ENCODE measurements around the gene ENSA. TPM values are rescaled to one million over a fixed set of nuclear protein-coding genes. Genes with fewer than 3 reads are reported as not detected.

The ENSA gene
- total RNA-seq, 4 donors from 2014 or later, result 110 to 212 (median 141) TPM

DNA sequence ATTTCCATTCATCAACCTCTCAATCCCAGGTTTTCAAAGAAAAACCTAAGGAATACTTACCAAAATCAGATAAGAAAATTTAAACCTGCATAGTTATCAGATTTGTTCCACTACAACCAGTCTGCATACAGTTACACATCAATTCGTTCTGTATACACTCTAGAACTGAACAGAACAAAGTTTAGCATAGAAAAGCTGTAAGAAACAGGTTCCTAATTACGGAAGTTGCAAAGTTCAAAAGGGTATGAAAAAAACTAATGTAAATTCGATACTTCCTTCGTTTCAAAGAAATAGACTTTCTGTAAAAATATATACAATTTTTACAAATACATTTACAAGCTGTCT lies 53.1 kb downstream of the ENSA start:
- DNase-seq (ENCODE audit: extremely low spot score), result no peak
- Histone ChIP-seq H3K9me3 (no peaks in the 10 kb centered on the region), H3K4me3 (peak overlapping the region; percentile 64 to 100 (median 88)), H3K27me3 (no peaks in the 10 kb centered on the region), H3K27ac (replicated peaks in 1 of 4) (peak overlapping the region; percentile 93 to 100 (median 98)), H3K36me3 (peaks cover 44 to 77% (median 60%) of the 10 kb centered on the region in 4 donors), H3K4me1 (peaks cover 40 to 62% (median 56%) of the 10 kb centered on the region in 4 donors)
- intact Hi-C loops (cut with DNase I), result loop anchor here (5.0 kb wide), 1 partner anchor 46 kb away; no protein-coding TSS in a partner anchor
- 2% methylated on average over 4 of the region's 4 CpGs for WGBS
- TF ChIP-seq EP300 (IDR thresholded peaks at IDR 0.05) (no peak), POLR2AphosphoS5 (IDR thresholded peaks at IDR 0.05) (no peak), POLR2A (IDR thresholded peaks at IDR 0.05; ENCODE audit: low read depth) (no peak)
- TF ChIP-seq, protein P1, sequence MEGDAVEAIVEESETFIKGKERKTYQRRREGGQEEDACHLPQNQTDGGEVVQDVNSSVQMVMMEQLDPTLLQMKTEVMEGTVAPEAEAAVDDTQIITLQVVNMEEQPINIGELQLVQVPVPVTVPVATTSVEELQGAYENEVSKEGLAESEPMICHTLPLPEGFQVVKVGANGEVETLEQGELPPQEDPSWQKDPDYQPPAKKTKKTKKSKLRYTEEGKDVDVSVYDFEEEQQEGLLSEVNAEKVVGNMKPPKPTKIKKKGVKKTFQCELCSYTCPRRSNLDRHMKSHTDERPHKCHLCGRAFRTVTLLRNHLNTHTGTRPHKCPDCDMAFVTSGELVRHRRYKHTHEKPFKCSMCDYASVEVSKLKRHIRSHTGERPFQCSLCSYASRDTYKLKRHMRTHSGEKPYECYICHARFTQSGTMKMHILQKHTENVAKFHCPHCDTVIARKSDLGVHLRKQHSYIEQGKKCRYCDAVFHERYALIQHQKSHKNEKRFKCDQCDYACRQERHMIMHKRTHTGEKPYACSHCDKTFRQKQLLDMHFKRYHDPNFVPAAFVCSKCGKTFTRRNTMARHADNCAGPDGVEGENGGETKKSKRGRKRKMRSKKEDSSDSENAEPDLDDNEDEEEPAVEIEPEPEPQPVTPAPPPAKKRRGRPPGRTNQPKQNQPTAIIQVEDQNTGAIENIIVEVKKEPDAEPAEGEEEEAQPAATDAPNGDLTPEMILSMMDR (IDR thresholded peaks at IDR 0.05), result no peak

DNA sequence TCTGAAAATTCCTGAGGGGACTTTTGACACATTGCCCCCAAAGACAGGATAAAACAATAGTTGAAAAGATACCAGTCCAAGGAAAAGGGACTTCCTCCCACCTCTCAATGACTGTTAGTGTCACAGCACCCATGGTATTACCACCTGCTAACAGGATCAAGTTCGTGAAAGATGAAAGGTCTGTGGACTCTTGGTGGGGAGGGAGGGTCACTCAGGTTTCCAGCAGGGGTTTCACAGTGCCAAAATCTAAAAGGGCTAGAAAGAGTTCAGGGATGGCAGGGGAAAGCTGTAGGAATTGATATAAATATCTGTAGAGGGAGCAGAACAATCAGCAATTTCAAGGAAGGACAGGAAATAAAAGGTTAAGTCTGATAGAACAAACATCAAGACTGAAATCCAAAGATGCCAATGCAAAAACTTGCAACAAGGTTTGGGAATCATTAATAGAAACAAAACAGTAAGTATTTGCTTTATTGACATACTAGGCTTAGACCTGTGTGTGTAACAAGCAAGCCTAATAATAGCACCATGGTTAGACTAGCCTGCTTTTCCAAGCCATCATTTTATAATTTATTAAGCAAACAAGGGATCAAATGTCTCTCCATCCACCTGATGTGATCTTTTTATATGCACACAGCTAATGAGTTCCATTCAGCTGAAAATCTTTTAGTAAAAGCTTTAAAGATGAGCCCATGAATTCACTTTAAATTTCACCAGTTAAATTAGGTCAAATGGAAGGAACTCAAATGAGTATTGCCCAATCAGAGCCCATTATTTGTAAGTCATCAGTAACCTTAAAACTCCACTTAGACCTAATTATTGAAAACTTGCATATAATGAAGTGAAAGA lies 53.7 kb downstream of the ENSA start:
- WGBS, result 12% methylated on average over 1 of the region's 1 CpG
- no peaks in the 10 kb centered on the region for H3K9me3 ChIP-seq
- TF ChIP-seq, protein P1 (IDR thresholded peaks at IDR 0.05), result no peak
- no peak for TF ChIP-seq POLR2A (IDR thresholded peaks at IDR 0.05; ENCODE audit: low read depth)
- no peak for TF ChIP-seq EP300 (IDR thresholded peaks at IDR 0.05)
- peak in 1 of 2 donors; percentile 54 for TF ChIP-seq POLR2AphosphoS5 (IDR thresholded peaks at IDR 0.05)
- DNase-seq (ENCODE audit: extremely low spot score), result no peak
- H3K36me3 ChIP-seq, result peaks cover 44 to 83% (median 64%) of the 10 kb centered on the region in 4 donors
- H3K27me3 ChIP-seq, result no peaks in the 10 kb centered on the region
- intact Hi-C loops (cut with DNase I), result loop anchor here (5.0 kb wide), 1 partner anchor 47 kb away; no protein-coding TSS in a partner anchor
- H3K4me3 ChIP-seq, result peak overlapping the region; percentile 64 to 100 (median 88)
- H3K4me1 ChIP-seq, result peaks cover 46 to 62% (median 60%) of the 10 kb centered on the region in 4 donors
- peak overlapping the region; percentile 93 to 100 (median 98) for H3K27ac ChIP-seq (replicated peaks in 1 of 4)

DNA sequence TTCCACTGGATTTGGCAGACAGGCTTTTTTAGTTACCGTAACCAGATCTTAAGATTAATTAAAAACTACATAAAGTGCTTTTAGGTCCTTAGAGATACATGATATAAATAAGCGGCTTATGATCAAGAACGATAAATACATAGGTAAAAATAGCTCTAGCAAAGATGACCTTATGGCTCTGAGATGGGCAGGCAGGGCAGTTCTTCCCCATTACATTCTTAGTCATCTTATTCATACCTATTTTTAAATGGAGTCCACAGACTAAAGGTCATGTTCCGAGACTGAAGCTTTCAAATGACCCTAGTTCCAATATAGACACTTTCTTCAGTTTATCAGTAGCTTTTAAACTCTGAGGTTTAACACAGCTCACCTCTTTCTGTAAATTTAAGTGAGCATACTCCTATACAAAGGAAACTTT lies 54.3 kb downstream of the ENSA start:
- H3K36me3 ChIP-seq, result peaks cover 44 to 89% (median 64%) of the 10 kb centered on the region in 4 donors
- peaks cover 48 to 63% (median 60%) of the 10 kb centered on the region in 4 donors for H3K4me1 ChIP-seq
- no peak for TF ChIP-seq EP300 (IDR thresholded peaks at IDR 0.05)
- TF ChIP-seq, protein P1 (IDR thresholded peaks at IDR 0.05), result no peak
- TF ChIP-seq POLR2AphosphoS5 (IDR thresholded peaks at IDR 0.05), result no peak
- TF ChIP-seq POLR2A (IDR thresholded peaks at IDR 0.05; ENCODE audit: low read depth), result no peak
- H3K27me3 ChIP-seq, result no peaks in the 10 kb centered on the region
- H3K9me3 ChIP-seq, result no peaks in the 10 kb centered on the region
- DNase-seq (ENCODE audit: extremely low spot score), result no peak
- peak overlapping the region; percentile 93 to 100 (median 98) for H3K27ac ChIP-seq (replicated peaks in 1 of 4)
- intact Hi-C loops (cut with DNase I), result loop anchor here (5.0 kb wide), 1 partner anchor 47 kb away; no protein-coding TSS in a partner anchor
- H3K4me3 ChIP-seq, result peak overlapping the region; percentile 64 to 100 (median 88)
- WGBS, result 29% methylated on average over 4 of the region's 4 CpGs

DNA sequence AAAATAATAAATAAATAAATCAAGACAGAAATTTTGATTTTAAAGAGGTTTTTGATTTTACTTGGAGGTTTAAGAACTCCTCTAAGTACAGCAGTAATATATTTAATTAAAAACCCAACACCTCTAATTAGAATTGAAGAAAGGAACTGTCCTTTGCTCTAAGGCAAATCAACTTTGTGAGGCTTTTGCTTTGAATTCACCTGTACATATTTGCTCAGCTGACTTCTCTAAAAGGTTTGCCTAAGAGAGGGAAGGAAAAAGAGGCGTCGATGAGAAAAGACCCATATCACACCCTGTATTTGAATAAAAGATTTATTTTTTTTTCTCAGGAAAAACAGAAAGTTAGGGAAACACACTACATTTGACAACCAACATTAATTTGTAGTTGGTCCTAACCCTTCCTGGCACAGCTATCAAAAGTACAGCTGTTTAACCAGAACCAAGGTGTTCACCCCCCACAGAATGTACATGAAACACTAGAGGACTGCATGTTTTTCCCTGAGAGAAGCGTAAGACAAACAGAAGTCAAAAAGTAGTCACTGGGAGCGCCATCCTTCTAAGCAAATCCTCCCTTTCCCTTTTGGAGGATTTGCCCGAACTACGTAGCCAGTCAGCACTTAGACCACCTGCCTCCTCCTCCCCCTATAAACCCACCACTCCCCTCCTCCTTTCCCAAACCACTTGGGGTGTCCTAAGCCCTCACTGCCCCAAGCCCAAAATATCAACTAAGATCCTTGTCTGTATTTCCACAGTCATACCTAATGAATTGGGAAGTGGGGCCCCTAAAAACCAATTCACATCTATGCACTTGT lies 54.9 kb downstream of the ENSA start:
- Histone ChIP-seq H3K4me3 (peak overlapping the region; percentile 64 to 100 (median 88)), H3K27me3 (no peaks in the 10 kb centered on the region), H3K9me3 (no peaks in the 10 kb centered on the region), H3K36me3 (peaks cover 44 to 94% (median 67%) of the 10 kb centered on the region in 4 donors), H3K4me1 (peaks cover 53 to 66% (median 64%) of the 10 kb centered on the region in 4 donors), H3K27ac (replicated peaks in 1 of 4) (peak overlapping the region; percentile 93 to 100 (median 98))
- TF ChIP-seq EP300 (IDR thresholded peaks at IDR 0.05) (no peak), POLR2A (IDR thresholded peaks at IDR 0.05; ENCODE audit: low read depth) (no peak), POLR2AphosphoS5 (IDR thresholded peaks at IDR 0.05) (peak in 1 of 2 donors; percentile 61)
- TF ChIP-seq, protein P1 (IDR thresholded peaks at IDR 0.05), result no peak
- no peak for DNase-seq (ENCODE audit: extremely low spot score)
- 47% methylated on average over 6 of the region's 6 CpGs for WGBS
- intact Hi-C loops (cut with DNase I), result loop anchor here (5.0 kb wide), 1 partner anchor 48 kb away; no protein-coding TSS in a partner anchor

Measured in esophagus muscularis mucosa (tissue), 4 donors.